CD4-positive, alpha-beta T cell (primary cell): ENCODE measurements around the gene MED9. TPM values are rescaled to one million over a fixed set of nuclear protein-coding genes. Genes with fewer than 3 reads are reported as not detected.
A peak's percentile ranks its signal among the peaks of the same experiment; 100 is the strongest.

Experiments
- ATAC-seq: fragments of 200-7000 bp; cut with Tn5 transposase; one replicate; pipeline ENCODE4 v1.10.0; 2022; ENCODE audit warnings: mild to moderate bottlenecking; ENCODE audit not compliant: poor library complexity
- CTCF ChIA-PET: fragments of 350-600 bp; sonication (Branson Sonifier 250); formaldehyde crosslinking; loops from one replicate; lab custom pipeline; 2021; ENCODE audit warnings: antibody characterized with exemption, inconsistent platforms; lab: Charles Lee
- POLR2A ChIA-PET: fragments of 350-600 bp; sonication (Branson Sonifier 250); formaldehyde crosslinking; loops from one replicate; lab custom pipeline; 2021; ENCODE audit warnings: antibody characterized with exemption, inconsistent platforms; lab: Charles Lee
- DNase-seq, 14 experiments: peaks; one replicate each; pipeline ENCODE4 v3.0.0-alpha.2; 2013 to 2020; ENCODE audit warnings: mixed read lengths in 2 of 14
- H3K27ac ChIP-seq, 2 donors: one replicate each; pipeline versions ENCODE4 v1.5.1 to v1.7.0; 2013; ENCODE audit warnings: low read length in 2 of 2, low read depth in 1 of 2, mild to moderate bottlenecking in 1 of 2
- H3K27me3 ChIP-seq, 2 experiments: 1 replicate in 1 of 2; 2 replicates in 1 of 2; pipeline versions ENCODE4 v1.6.1 to v1.7.0; 2013; ENCODE audit warnings: low read length in 2 of 2, control low read depth in 1 of 2, mild to moderate bottlenecking in 1 of 2, moderate library complexity in 1 of 2; ENCODE audit not compliant: insufficient read depth in 2 of 2, control insufficient read depth in 1 of 2
- H3K36me3 ChIP-seq: one replicate; pipeline ENCODE4 v1.6.1; 2013; ENCODE audit warnings: low read length, control low read depth; ENCODE audit not compliant: insufficient read depth
- H3K4me1 ChIP-seq: one replicate; pipeline ENCODE4 v1.6.1; 2013; ENCODE audit warnings: low read length, control low read depth; ENCODE audit not compliant: insufficient read depth
- H3K4me3 ChIP-seq: one replicate; pipeline ENCODE4 v1.5.1; 2013; ENCODE audit warnings: mild to moderate bottlenecking, low read length, moderate library complexity
- H3K9me3 ChIP-seq, 2 experiments: 1 replicate in 1 of 2; 2 replicates in 1 of 2; pipeline versions ENCODE4 v1.6.1 to v1.7.0; 2013; ENCODE audit warnings: low read length in 2 of 2, mild to moderate bottlenecking in 2 of 2, control low read depth in 1 of 2, moderate library complexity in 1 of 2; ENCODE audit not compliant: control insufficient read depth in 1 of 2, insufficient read depth in 1 of 2
- H3K27ac Mint-ChIP-seq: one replicate; pipeline ENCODE4 v1.8.0; 2020; ENCODE audit warnings: mixed read lengths
- H3K27me3 Mint-ChIP-seq: one replicate; pipeline ENCODE4 v1.8.0; 2021; ENCODE audit warnings: mixed read lengths
- H3K36me3 Mint-ChIP-seq: one replicate; pipeline ENCODE4 v1.8.0; 2021; ENCODE audit warnings: low read depth, mixed read lengths
- H3K4me1 Mint-ChIP-seq: one replicate; pipeline ENCODE4 v1.8.0; 2021; ENCODE audit warnings: low read depth, mixed read lengths
- H3K4me3 Mint-ChIP-seq: one replicate; pipeline ENCODE4 v1.8.0; 2020; ENCODE audit warnings: mild to moderate bottlenecking, mixed read lengths
- H3K9me3 Mint-ChIP-seq: one replicate; pipeline ENCODE4 v1.8.0; 2020; ENCODE audit warnings: mixed read lengths
- CTCF ChIP-seq: fragments of 200-600 bp; IDR thresholded peaks from one replicate; pipeline ENCODE4 v1.8.0; 2022; ENCODE audit warnings: antibody characterized with exemption, mild to moderate bottlenecking
- intact Hi-C, 2 experiments: fragments of 100-400 bp; cut with DNase I in 1 of 2; cut with micrococcal nuclease in 1 of 2; formaldehyde crosslinking; loops; one replicate each; pipeline versions ENCODE4 v1.15.1 to v1.9.0; 2023 to 2025; cut with DNase I, micrococcal nuclease
- total RNA-seq, 174 experiments: library from RNA in 2 of 174; stranded (reverse) in 2 of 174; gene quantifications; one replicate each; pipeline ENCODE4 v1.2.3 and lab custom pipeline; 2021 to 2026

MED9 gene
- total RNA-seq, 2 experiments from 2014 or later: 27.0 to 27.9 TPM

GRCh38 chr17:17495536-17496188, 18.9 kb downstream of the MED9 start:
- peak in 8 of 14 experiments; percentile 9 to 56 (median 21) for DNase-seq

GRCh38 chr17:17496189-17497064, 19.6 kb downstream of the MED9 start, which contains the start of gene RASD1:
Gene RASD1 (minus strand): TSS chr17:17496395. CDS start chr17:17496181, 214 bp downstream.
- Histone ChIP-seq H3K4me1 (peaks cover 24% of the 10 kb centered on the region), H3K9me3 (peaks cover 0 to 3% of the 10 kb centered on the region in 2 experiments), H3K27ac (no peak within 1 kb of the TSS), H3K4me3 (peak within 1 kb of the TSS; percentile 65), H3K27me3 (peaks cover 8 to 11% of the 10 kb centered on the region in 2 experiments), H3K36me3 (peaks cover 7% of the 10 kb centered on the region)
- DNase-seq: peak; percentile 56 to 90 (median 72)
- Mint-ChIP-seq H3K9me3 (no peaks in the 10 kb centered on the region), H3K27ac (no peak within 1 kb of the TSS), H3K4me3 (peak within 1 kb of the TSS; percentile 82), H3K27me3 (peaks cover 10% of the 10 kb centered on the region), H3K4me1 (peaks cover 7% of the 10 kb centered on the region), H3K36me3 (no peaks in the 10 kb centered on the region)
- TF ChIP-seq CTCF: peak; percentile 92
- POLR2A ChIA-PET: interaction anchor here (0.6 to 1.6 kb wide), 7 partner anchors 16 to 340 kb away, joined by 3 to 5 read pairs (median 3); partner anchors contain the start of gene PEMT
- peak; percentile 85 for ATAC-seq
- intact Hi-C loops: loop anchor here (1.0 to 2.0 kb wide), 5 partner anchors 20 to 422 kb away; partner anchors contain the start of gene MED9 (in 1 of the 2)
- CTCF ChIA-PET: interaction anchor here (0.5 to 2.3 kb wide), 26 partner anchors 10 to 780 kb away, joined by 3 to 28 read pairs (median 4); partner anchors contain the start of genes MED9 and PEMT

More at GRCh38 chr17:17495536-17496188, 18.9 kb downstream of the MED9 start:
- Mint-ChIP-seq H3K9me3 (no peaks in the 10 kb centered on the region), H3K27me3 (peaks cover 10% of the 10 kb centered on the region), H3K27ac (no peak overlapping the region), H3K4me1 (peaks cover 7% of the 10 kb centered on the region), H3K36me3 (no peaks in the 10 kb centered on the region), H3K4me3 (peak overlapping the region; percentile 82)
- peaks cover 8% of the 10 kb centered on the region in 2 experiments for H3K27me3 ChIP-seq
- TF ChIP-seq CTCF: no peak
- H3K27ac ChIP-seq: no peak overlapping the region
- ChIA-PET CTCF (interaction anchor here (1.5 to 2.3 kb wide), 5 partner anchors 11 to 146 kb away, joined by 4 to 28 read pairs (median 7); no protein-coding TSS in a partner anchor), POLR2A (interaction anchor here (0.6 to 1.6 kb wide), 4 partner anchors 14 to 118 kb away, joined by 3 to 5 read pairs (median 4); no protein-coding TSS in a partner anchor)
- H3K4me1 ChIP-seq: peaks cover 24% of the 10 kb centered on the region
- intact Hi-C loops: loop anchor here (1.0 to 2.0 kb wide), 4 partner anchors 19 to 423 kb away; partner anchors contain the start of gene MED9 (in 1 of the 2)
- ATAC-seq: no peak
- peaks cover 0 to 3% of the 10 kb centered on the region in 2 experiments for H3K9me3 ChIP-seq
- peaks cover 14% of the 10 kb centered on the region for H3K36me3 ChIP-seq
- H3K4me3 ChIP-seq: peak overlapping the region; percentile 53
